ENCODE data around the gene PIP5K1C. TPM values are rescaled to one million over a fixed set of nuclear protein-coding genes. Genes with fewer than 3 reads are reported as not detected.

Gene PIP5K1C
- total RNA-seq, 1 experiment from 2014 or later, result 18.9 TPM

GRCh38 chr19:3611841-3612240 is 88.4 kb downstream of the PIP5K1C start:
- no peak for DNase-seq (ENCODE audit: low spot score)

DNA sequence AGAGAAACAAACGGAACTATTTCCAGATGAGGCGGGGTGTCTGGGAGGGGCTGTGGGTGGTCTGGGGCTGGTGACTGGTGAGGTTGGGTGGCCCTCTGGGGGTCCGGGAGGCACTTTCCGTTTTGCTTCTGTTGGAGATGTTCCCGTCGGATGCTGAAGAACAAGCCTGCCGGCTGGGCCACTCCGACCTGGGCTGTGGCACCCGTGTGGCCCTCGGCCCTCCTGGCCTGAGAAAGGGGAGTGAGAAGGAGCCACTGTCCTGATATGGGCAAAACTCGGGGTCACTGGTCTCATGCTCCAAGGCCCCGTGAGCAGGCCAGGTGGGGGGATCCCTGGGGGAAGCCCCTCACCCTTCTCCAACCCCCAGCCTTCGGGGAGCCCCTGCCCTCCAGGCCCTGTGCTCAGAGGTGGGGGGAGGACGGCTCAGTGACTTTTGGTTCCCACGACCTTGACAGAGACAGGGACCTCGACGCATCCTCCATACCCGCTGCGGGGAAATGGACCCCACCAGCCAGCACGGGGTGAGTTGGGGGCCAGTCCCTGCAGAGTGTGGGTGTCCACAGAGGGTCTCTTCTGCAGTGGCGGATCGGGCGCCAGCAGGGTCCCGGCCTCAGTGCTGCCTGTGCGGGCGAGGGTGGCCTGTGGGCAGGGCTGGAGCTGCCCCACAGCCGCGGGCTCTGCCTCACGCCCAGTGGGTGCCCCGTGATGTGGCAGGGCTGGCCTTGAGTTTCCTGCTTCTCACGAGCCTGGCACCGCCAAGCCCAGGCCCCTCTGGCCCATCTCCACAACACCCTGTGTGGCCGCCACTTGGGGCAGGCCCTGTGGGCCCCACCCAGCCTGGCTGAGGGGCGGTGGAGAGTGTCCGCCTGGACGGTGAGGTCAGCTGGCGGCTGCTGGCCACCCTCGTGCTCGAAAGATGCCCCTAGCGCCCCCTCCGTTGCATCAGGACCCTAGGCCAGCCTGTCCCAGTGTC is 89.2 kb downstream of the PIP5K1C start:
- DNase-seq (ENCODE audit: low spot score), result no peak

DNA sequence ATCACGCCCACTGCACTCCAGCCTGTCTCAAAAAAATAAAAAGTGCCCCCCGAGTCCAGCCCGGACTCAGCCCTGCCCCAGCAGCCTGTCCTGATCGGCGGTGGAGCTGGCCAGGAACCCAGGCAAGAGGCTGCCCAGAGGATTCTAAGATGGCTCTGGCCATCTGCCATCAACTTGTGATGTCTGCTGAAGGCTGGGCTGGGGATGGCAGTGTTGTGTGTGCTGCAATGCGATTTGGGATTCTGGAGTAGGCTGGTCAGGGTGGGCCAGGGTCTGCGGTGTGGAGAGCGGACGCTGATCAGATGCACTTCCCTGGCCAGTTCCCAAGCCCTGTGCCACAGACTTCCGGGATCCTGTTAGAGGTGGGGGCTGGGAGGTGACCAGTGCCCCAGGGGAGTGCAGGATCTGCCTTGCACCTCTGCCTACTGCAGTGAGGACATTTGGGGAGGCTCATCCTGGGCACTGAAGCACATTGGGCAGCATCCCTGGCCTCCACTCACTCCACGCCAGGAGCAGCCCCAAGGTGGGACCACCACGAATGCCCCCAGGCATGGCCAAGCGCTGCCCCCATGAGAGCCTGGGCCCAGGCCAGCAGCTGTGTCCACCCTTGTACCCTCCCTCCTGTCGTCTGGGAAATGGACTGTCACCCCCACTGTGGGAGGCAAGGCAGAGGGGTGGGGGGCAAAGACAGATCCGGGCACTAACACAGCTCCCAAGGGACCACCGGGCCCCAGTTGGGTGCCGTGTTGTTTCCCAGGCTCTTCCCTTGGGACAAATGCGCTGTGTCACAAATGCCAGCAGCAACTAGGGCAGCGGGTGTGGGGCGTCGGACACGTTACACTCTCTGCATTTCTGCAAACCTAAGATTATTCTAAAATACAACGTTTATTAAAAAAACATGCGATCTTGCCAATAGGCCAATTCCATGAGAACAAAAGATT is 90.2 kb downstream of the PIP5K1C start:
- DNase-seq (ENCODE audit: low spot score), result no peak

- DNase-seq (ENCODE audit: low spot score), result no peak
These were observed 91.4 kb downstream of the PIP5K1C start for GRCh38 chr19:3608750-3609322.

GRCh38 chr19:3608079-3608641 is 92.1 kb downstream of the PIP5K1C start:
- DNase-seq (ENCODE audit: low spot score), result no peak

GRCh38 chr19:3607303-3608078 is 92.8 kb downstream of the PIP5K1C start:
- no peak for DNase-seq (ENCODE audit: low spot score)

DNA sequence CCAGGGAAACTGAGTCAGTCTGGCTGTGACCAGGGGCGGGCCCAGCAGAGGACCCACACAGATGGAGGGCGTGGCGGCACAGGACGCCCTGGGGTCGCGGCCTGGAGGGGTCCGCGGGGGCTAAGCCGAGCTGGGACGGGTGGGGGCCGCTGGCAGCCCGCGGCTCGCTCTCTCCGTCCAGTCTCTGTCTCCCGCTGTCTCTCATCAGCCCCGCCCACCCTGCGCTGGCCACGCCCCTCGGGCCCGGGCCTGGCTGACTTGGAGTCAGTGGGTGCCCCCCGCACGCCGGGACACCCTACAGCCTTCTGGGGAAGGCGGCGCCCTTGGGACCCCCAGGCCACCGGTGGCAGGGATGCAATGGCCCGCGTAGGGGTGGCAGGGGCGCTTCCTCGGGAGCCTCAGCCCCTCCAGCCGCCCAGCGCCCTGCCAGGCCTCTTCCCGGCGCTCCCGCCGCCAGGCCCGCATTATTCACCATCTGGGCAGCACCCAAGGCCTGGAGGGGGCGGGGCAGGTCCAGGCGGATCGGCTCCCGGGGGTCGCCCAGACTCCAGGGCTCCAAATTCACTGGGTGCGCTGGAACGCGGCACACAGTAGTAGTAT is 93.5 kb downstream of the PIP5K1C start, which contains the start of gene TBXA2R:
Gene TBXA2R, minus strand, starts transcription at position 186 of the 600 bp plus-strand sequence. CDS start 6,241 bp downstream, outside the sequence.
- DNase-seq (ENCODE audit: low spot score), result no peak

DNA sequence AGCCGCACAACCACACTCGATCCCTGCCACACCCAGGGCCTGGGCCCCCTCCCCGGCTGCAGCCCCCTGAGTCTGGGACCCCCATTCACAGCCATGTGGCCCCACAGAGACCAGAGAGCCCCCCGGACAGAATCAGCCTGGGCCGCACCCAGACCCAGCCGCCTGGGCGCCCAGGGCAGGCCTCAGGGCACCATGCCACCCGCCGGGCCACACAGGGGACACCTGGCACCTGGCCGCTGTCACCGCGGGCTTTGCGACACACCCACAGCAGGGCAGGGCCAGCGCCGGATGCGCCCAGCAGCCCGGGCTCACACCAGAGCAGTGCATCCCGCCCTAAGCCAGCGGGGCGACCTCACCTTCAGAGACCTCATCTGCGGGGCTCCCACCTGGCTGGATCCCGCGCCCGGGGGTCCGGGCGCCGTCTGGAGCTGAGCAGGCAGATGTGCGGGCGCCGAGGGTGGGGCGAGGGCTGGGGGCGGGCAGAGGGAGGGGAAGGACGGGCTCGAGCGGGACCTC is 94.0 kb downstream of the PIP5K1C start:
- peak; percentile 24 for DNase-seq (ENCODE audit: low spot score)

GRCh38 chr19:3605770-3606169 is 94.5 kb downstream of the PIP5K1C start:
- no peak for DNase-seq (ENCODE audit: low spot score)

DNA sequence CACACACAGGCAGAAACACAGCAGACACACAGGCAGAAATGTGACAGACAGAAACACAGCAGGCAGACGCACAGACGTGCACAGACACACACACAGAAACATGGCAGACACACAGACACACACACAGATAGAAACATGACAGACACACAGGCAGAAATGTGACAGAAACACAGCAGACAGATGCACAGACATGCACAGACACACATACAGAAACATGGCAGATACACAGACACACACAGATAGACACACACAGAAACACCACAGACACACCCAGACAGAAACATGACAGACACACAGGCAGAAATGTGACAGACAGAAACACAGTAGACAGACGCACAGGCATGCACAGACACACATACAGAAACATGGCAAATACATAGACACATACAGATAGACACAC is 94.9 kb downstream of the PIP5K1C start:
- DNase-seq (ENCODE audit: low spot score), result no peak

- DNase-seq (ENCODE audit: low spot score), result no peak
These were observed 95.3 kb downstream of the PIP5K1C start for GRCh38 chr19:3604987-3605343.

GRCh38 chr19:3604227-3604986 is 95.9 kb downstream of the PIP5K1C start:
- no peak for DNase-seq (ENCODE audit: low spot score)

DNA sequence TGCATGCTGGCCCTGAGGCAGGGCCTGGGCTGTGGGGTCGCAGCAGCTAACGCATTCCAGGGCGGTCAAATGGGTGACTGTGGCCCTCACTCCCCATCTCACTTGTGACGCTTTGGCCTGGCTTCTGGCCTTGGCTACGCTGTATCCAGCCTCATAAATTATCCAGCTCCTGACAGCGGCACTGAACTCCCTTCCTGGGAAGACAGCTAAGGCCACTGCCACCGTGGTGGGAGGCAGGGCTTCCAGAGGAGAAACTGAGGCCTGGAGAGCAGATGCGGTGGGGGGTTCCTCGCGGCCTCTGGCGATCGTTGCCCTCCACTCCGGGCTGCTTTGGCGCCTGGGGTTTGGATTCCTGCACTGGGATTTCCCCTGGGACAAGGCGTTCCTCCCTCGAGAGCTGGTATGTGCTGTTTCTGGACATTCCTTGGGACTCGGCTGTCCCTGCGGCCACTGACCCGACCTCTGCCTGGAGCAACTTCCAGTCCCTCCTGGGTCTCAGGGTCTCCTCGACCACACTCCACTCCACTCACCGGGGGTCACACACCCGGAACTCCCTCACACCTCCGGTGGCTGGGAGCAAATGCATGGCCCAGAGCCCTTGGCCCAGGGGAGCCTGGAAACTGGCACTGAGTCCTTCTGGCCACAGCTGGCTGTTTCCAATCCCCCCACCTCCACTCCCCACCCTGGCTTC is 97.0 kb downstream of the PIP5K1C start:
- no peak for DNase-seq (ENCODE audit: low spot score)

DNA sequence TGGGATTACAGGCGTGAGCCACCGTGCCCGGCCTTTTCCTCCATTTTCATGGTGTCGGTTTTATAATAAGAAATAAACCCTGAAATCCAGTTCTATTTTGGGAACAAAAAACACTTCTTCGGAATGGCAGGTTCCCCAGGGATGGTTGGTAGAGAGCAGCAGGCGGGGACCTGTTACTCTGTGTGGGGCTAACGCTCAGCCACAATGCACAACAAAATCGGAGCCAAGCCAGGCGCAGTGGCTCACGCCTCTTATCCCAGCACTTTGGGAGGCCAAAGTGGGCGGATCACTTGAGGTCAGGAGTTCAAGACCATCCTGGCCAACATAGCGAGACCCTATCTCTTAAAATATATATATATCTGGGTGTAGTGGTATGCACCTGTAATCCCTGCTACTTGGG is 99.2 kb downstream of the PIP5K1C start:
- DNase-seq (ENCODE audit: low spot score), result no peak

- no peak for DNase-seq (ENCODE audit: low spot score)
These were observed 100.5 kb downstream of the PIP5K1C start for GRCh38 chr19:3599776-3600187.

DNA sequence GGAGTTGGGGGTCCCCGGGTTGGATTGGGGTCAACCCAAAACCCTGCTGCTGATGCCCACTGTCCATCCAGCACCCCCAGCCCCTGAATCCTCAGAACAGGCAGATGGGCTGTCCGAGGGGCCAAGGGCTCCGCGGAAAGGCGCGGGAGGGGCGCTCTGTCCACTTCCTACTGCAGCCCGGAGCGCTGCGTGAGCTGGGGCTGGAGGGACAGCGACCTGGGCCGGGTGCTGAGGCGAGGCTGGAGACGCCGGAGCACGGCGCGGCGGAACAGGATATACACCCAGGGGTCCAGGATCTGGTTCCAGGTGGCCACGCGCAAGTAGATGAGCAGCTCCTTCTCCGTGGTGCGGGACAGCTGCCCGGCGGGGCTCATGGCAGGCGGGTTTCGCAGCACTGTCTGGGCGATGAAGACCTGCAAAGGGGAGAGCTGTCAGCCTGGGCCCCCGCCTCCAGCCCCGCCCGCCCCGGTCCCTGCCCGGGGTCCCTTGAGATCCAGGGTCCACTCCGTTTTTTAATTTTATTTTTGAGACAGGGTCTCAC is 104.7 kb downstream of the PIP5K1C start:
- DNase-seq (ENCODE audit: low spot score), result no peak

DNA sequence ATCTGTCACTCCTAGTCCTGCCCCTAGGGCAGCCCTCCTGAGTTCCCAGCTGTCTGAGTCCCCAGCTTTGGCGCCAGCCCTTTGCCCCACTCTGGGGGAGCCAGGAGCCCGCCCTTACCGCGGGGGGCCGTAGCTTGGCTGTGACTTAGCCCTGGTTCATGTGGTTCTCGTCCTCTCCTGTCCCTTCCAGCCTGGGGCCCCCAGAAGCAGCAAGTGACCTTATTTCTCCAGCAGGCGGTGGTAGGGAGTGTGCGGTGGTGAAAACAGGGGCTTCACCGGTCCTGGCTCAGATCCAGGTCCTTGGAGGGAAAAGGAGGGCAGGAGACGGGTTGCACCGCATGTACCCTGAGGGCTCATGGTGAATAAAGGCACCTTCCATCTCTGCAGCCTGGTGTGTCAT is 107.1 kb downstream of the PIP5K1C start:
- DNase-seq (ENCODE audit: low spot score), result no peak

DNA sequence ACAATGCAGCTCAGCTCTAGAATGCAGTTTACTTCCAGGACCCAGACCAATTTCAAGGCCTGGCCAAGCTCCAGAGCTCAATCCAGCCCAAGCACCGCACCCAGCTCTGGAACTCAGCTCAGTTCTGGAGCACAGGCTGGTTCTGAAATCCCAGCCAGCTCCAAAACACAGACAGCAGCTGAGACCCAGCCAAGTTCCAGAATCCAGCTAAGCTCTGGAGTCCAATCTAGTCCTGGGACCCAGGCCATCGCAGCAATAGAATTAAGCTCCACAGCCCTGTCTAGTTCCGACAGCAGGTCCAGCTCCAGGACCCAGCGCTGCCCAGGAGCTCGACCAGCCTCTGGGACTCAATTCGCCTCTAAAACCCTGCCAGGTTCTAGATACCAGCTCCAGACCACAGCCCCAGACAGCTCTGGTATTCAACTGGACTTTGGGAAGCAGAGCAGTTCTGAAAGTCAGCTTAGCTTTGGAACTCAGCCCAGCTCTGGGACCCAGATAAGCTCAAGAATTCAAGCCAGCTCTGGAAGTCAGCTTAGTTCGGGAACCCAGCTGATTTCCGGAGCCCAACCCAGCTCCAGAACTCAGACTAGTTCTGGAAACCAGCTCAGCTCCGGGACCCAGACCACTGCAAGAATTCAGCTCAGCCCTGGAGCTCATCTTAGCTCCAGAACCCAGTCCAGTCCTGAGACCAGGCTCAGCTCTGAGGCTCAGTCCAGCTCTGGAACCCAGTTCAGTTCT is 108.2 kb downstream of the PIP5K1C start:
- DNase-seq (ENCODE audit: low spot score), result no peak

Measured in HT-29 (cell line).